ENCODE results near the gene ADGRL2.

- no peak for TF ChIP-seq CTCF (IDR thresholded peaks at IDR 0.05; ENCODE audit: extremely low read depth in 1 of 2, insufficient read depth in 1 of 2, low read depth in 1 of 2, low read length in 2 of 2)
- TF ChIP-seq, protein P1, sequence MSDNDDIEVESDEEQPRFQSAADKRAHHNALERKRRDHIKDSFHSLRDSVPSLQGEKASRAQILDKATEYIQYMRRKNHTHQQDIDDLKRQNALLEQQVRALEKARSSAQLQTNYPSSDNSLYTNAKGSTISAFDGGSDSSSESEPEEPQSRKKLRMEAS (IDR thresholded peaks at IDR 0.05; ENCODE audit: insufficient read depth, insufficient read length): no peak
- no peak for TF ChIP-seq POLR2A (IDR thresholded peaks at IDR 0.05; ENCODE audit: low read depth, low read length)
- TF ChIP-seq JUN (IDR thresholded peaks at IDR 0.05; ENCODE audit: borderline replicate concordance, insufficient read depth, insufficient read length, low read depth): no peak
- TF ChIP-seq EZH2 (IDR thresholded peaks at IDR 0.05; ENCODE audit: borderline replicate concordance, low read depth, low read length, severe bottlenecking): no peak
Measured at GRCh38 chr1:81834268-81834667, 33.5 kb downstream of the ADGRL2 start.
